CD4-positive, alpha-beta T cell (primary cell): ENCODE results near the gene PMAIP1. TPM values are rescaled to one million over a fixed set of nuclear protein-coding genes. Genes with fewer than 3 reads are reported as not detected.

Experiments used
- ATAC-seq: fragments of 200-7000 bp; cut with Tn5 transposase; one replicate; pipeline ENCODE4 v1.10.0; 2022; ENCODE audit warnings: mild to moderate bottlenecking; ENCODE audit not compliant: poor library complexity
- CTCF ChIA-PET: fragments of 350-600 bp; sonication (Branson Sonifier 250); formaldehyde crosslinking; loops from one replicate; lab custom pipeline; 2021; ENCODE audit warnings: antibody characterized with exemption, inconsistent platforms; lab: Charles Lee
- POLR2A ChIA-PET: fragments of 350-600 bp; sonication (Branson Sonifier 250); formaldehyde crosslinking; loops from one replicate; lab custom pipeline; 2021; ENCODE audit warnings: antibody characterized with exemption, inconsistent platforms; lab: Charles Lee
- DNase-seq, 14 experiments: peaks; one replicate each; pipeline ENCODE4 v3.0.0-alpha.2; 2013 to 2020; ENCODE audit warnings: mixed read lengths in 2 of 14
- H3K27ac ChIP-seq, 2 donors: one replicate each; pipeline versions ENCODE4 v1.5.1 to v1.7.0; 2013; ENCODE audit warnings: low read length in 2 of 2, low read depth in 1 of 2, mild to moderate bottlenecking in 1 of 2
- H3K27me3 ChIP-seq, 2 experiments: 1 replicate in 1 of 2; 2 replicates in 1 of 2; pipeline versions ENCODE4 v1.6.1 to v1.7.0; 2013; ENCODE audit warnings: low read length in 2 of 2, control low read depth in 1 of 2, mild to moderate bottlenecking in 1 of 2, moderate library complexity in 1 of 2; ENCODE audit not compliant: insufficient read depth in 2 of 2, control insufficient read depth in 1 of 2
- H3K36me3 ChIP-seq: one replicate; pipeline ENCODE4 v1.6.1; 2013; ENCODE audit warnings: low read length, control low read depth; ENCODE audit not compliant: insufficient read depth
- H3K4me1 ChIP-seq: one replicate; pipeline ENCODE4 v1.6.1; 2013; ENCODE audit warnings: low read length, control low read depth; ENCODE audit not compliant: insufficient read depth
- H3K4me3 ChIP-seq: one replicate; pipeline ENCODE4 v1.5.1; 2013; ENCODE audit warnings: mild to moderate bottlenecking, low read length, moderate library complexity
- H3K9me3 ChIP-seq, 2 experiments: 1 replicate in 1 of 2; 2 replicates in 1 of 2; pipeline versions ENCODE4 v1.6.1 to v1.7.0; 2013; ENCODE audit warnings: low read length in 2 of 2, mild to moderate bottlenecking in 2 of 2, control low read depth in 1 of 2, moderate library complexity in 1 of 2; ENCODE audit not compliant: control insufficient read depth in 1 of 2, insufficient read depth in 1 of 2
- H3K27ac Mint-ChIP-seq: one replicate; pipeline ENCODE4 v1.8.0; 2020; ENCODE audit warnings: mixed read lengths
- H3K27me3 Mint-ChIP-seq: one replicate; pipeline ENCODE4 v1.8.0; 2021; ENCODE audit warnings: mixed read lengths
- H3K36me3 Mint-ChIP-seq: one replicate; pipeline ENCODE4 v1.8.0; 2021; ENCODE audit warnings: low read depth, mixed read lengths
- H3K4me1 Mint-ChIP-seq: one replicate; pipeline ENCODE4 v1.8.0; 2021; ENCODE audit warnings: low read depth, mixed read lengths
- H3K4me3 Mint-ChIP-seq: one replicate; pipeline ENCODE4 v1.8.0; 2020; ENCODE audit warnings: mild to moderate bottlenecking, mixed read lengths
- H3K9me3 Mint-ChIP-seq: one replicate; pipeline ENCODE4 v1.8.0; 2020; ENCODE audit warnings: mixed read lengths
- CTCF ChIP-seq: fragments of 200-600 bp; IDR thresholded peaks from one replicate; pipeline ENCODE4 v1.8.0; 2022; ENCODE audit warnings: antibody characterized with exemption, mild to moderate bottlenecking
- intact Hi-C, 2 experiments: fragments of 100-400 bp; cut with DNase I in 1 of 2; cut with micrococcal nuclease in 1 of 2; formaldehyde crosslinking; loops; one replicate each; pipeline versions ENCODE4 v1.15.1 to v1.9.0; 2023 to 2025; cut with DNase I, micrococcal nuclease
- total RNA-seq, 174 experiments: library from RNA in 2 of 174; stranded (reverse) in 2 of 174; gene quantifications; one replicate each; pipeline ENCODE4 v1.2.3 and lab custom pipeline; 2021 to 2026

The PMAIP1 gene
- total RNA-seq, 2 experiments from 2014 or later: 100 to 101 TPM

GRCh38 chr18:59907660-59908059 lies 7.9 kb downstream of the PMAIP1 start:
- no peak overlapping the region for H3K27ac ChIP-seq
- H3K4me1 Mint-ChIP-seq: peaks cover 44% of the 10 kb centered on the region

GRCh38 chr18:59908799-59909198 lies 9.0 kb downstream of the PMAIP1 start:
- Histone ChIP-seq H3K4me3 (no peak overlapping the region), H3K27ac (no peak overlapping the region), H3K4me1 (peaks cover 24% of the 10 kb centered on the region), H3K9me3 (no peaks in the 10 kb centered on the region), H3K27me3 (no peaks in the 10 kb centered on the region), H3K36me3 (no peaks in the 10 kb centered on the region)
- Mint-ChIP-seq H3K27me3 (no peaks in the 10 kb centered on the region), H3K4me1 (peaks cover 37% of the 10 kb centered on the region), H3K27ac (no peak overlapping the region), H3K9me3 (no peaks in the 10 kb centered on the region), H3K4me3 (no peak overlapping the region), H3K36me3 (no peaks in the 10 kb centered on the region)
- POLR2A ChIA-PET: no interaction called here
- ATAC-seq: no peak
- intact Hi-C loops: loop anchor here in 1 of 2 experiments (10.0 kb wide), 1 partner anchor 554 kb away; the partner anchor contains the start of gene LMAN1
- DNase-seq: no peak
- TF ChIP-seq CTCF: no peak
- CTCF ChIA-PET: no interaction called here

More at GRCh38 chr18:59907660-59908059, 7.9 kb downstream of the PMAIP1 start:
- ATAC-seq (no peak), DNase-seq (no peak)
- H3K27ac Mint-ChIP-seq: no peak overlapping the region
- H3K9me3 ChIP-seq: no peaks in the 10 kb centered on the region
- TF ChIP-seq CTCF: no peak
- H3K4me3 Mint-ChIP-seq: no peak overlapping the region
- no peaks in the 10 kb centered on the region for H3K27me3 ChIP-seq
- ChIA-PET CTCF (no interaction called here), POLR2A (interaction anchor here (0.5 kb wide), 1 partner anchor 19 kb away, joined by 4 read pairs; no protein-coding TSS in a partner anchor)
- peaks cover 27% of the 10 kb centered on the region for H3K4me1 ChIP-seq
- intact Hi-C loops: loop anchor here in 1 of 2 experiments (10.0 kb wide), 1 partner anchor 553 kb away; the partner anchor contains the start of gene LMAN1
- H3K4me3 ChIP-seq: no peak overlapping the region
- no peaks in the 10 kb centered on the region for H3K9me3 Mint-ChIP-seq
- H3K27me3 Mint-ChIP-seq: no peaks in the 10 kb centered on the region
- peaks cover 5% of the 10 kb centered on the region for H3K36me3 ChIP-seq
- peaks cover 3% of the 10 kb centered on the region for H3K36me3 Mint-ChIP-seq

- ChIA-PET CTCF (no interaction called here), POLR2A (no interaction called here)
- TF ChIP-seq CTCF: no peak
- Histone ChIP-seq H3K9me3 (no peaks in the 10 kb centered on the region), H3K4me1 (peaks cover 20% of the 10 kb centered on the region), H3K27me3 (no peaks in the 10 kb centered on the region), H3K27ac (no peak overlapping the region), H3K36me3 (no peaks in the 10 kb centered on the region), H3K4me3 (no peak overlapping the region)
- Mint-ChIP-seq H3K27ac (no peak overlapping the region), H3K4me1 (peaks cover 30% of the 10 kb centered on the region), H3K9me3 (no peaks in the 10 kb centered on the region), H3K27me3 (no peaks in the 10 kb centered on the region), H3K4me3 (no peak overlapping the region), H3K36me3 (no peaks in the 10 kb centered on the region)
- DNase-seq (no peak), ATAC-seq (no peak)
- intact Hi-C loops: loop anchor here in 1 of 2 experiments (10.0 kb wide), 1 partner anchor 555 kb away; the partner anchor contains the start of gene LMAN1
Measured at GRCh38 chr18:59909289-59910036, 9.7 kb downstream of the PMAIP1 start.
